CD4-positive, alpha-beta T cell treated with Interferon gamma for 1 hour (primary cell): ENCODE data around the gene CLK3.
"Not testable (repeated sequence)": the region's sequence is repeated elsewhere in the genome, so short reads cannot be mapped to it uniquely, and the experiment has no call there.

Experiments
- DNase-seq: peaks from one replicate; pipeline ENCODE4 v3.0.0-alpha.2; 2020

The CLK3 gene

DNA sequence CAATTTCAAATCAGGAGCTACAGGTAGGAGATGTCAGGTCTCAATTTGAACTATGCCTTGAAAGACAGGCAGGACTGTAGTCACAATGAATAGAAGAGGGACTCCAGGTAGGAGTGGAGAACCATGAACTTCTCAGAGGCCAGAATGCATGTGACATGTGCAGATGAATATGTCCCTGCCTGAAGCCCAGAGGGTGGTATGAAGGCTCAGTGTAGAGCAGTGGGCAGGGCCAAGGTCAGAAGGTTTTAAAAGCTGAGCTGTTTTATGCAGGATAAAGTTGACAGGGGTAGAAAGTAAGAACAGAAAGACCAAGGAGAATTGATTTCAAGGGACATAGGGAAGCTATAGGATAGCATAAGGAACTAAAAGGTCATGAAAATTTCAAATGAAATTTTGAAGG, 30.8 kb downstream of the CLK3 start:
- no peak for DNase-seq

DNA sequence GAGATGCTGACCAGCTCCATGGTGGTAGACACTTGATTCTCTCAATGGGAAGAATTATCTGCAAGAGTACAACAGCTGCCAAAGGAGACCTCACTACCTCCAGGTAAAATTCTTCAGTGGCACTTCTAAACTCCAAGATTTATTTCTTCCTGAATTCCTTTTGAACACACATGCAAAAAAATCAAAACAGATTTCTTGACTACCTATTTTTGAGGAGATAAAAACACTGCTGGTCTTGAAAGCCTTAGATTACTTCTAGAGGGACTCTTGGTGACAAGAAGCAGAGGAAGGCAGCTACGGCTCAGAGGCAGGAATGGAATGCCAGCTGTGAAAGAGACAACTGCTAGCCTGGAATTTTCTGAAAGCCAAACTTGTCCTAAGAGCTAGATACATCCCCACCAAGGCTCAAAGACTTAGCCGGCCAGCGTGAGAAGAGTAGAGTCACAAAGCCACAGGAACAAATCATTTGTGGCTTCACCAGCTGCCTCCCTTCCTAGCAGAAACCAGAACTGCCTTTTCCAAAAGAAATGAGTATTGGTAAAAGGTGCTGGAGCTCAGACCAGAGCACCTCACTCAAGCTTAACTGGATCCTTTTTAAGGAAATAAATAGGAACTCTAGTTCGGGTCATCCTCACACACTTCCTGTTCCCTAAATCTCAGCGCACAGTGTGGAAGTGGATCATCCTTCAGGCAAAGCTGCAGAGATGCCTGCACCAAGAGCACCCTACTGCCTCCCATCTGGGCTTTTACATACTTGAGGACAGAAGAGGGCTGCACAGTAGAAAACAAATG, 32.6 kb downstream of the CLK3 start:
- DNase-seq = no peak

DNA sequence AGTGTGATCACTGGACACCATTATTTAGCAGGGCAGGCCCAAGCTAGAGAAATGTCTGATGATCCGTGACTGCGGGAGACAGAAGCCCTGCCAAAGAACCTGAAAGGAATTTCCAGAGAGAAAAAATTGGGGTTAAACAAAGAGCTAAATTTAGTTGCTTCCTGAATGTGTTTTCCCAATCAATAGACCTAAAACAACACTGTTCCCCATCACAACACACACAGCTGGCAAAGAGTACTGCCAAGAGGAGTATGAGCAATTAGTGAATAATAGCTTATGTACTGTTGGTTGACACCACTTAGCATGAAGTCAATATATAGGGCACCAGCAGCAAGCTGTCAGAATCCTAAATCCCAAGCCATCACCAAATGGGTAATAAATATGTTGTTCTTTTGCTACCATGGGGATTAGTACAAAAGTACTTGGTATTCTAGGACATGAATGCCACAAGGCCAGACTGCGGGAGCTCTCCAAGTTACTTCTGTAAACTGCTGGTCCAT, 35.7 kb downstream of the CLK3 start:
- no peak for DNase-seq

DNA sequence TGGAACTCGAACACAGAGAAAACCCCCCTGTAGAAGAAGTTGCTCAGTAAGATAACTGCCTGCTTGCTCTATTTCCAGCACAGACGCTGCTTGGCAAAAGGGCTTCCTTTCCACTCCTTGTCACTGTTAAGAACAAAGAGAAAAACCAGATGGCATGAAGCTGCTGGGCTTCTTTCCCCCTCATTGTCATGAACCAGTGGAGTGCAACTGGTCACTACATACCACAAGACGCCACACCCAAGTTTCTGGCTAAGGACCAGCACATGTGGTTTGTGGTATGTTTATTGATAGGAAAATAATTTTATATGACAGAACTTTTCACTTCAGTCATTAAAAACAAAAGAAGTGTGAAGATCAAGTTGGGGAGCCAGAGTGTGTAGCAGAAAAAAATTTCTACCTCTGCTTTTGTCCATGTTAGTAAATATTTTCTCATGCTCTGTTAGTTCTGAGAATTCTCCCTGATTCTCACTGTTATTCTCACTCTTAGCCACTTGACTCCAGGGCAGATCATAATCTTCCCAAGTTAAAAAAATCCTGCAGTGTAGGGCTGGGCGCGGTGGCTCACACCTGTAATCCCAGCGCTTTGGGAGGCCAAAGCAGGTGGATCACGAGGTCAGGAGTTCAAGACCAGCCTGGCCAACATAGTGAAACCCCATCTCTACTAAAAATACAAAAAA, 37.9 kb downstream of the CLK3 start:
- no peak for DNase-seq

DNA sequence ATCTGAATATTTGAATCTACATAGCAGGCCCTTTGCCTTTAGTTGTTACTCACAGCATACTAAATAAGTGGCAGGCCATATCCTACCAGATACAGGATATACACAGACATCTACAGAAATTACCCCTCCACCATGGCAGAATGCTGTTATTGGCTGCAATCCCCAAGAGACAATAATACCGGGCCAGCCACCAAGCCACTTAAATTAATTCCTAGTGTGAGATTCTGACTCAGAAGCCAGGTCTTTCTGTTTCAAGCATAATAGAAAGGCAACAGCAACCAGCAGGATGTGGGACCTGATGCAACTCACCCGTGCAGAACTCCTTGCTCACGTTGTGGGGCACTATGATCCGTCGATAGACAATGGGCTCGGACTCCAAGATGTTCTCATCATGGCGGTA, 39.8 kb downstream of the CLK3 start:
- DNase-seq = no peak

DNA sequence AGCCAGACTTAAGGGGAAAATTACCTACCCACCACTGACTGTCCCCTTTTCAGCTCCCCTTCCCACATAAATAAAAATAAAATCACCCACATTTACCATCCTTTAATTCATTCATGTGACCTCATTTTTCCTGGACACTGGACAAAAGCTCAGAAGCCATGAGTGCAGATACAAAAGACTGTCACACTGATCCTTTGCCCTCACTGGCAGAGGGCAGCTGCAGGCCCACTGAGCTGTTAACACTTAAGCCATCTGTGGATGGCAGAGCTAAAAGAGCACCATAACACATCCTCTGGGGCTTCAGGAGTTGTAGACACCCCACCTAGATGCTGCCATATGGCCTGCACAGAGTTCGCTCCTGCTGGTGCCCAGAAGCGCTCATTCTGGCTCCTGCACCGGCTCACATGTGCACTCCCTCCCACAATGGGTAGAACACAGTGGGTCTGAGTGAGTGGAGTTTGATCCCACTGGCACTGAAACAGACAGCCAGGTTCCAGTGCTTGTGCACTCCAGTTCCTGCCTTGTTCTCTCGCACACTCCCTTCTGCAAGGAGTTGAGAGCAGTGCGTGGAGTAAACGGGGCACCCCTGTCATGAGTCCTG, 41.4 kb downstream of the CLK3 start:
- no peak for DNase-seq

DNA sequence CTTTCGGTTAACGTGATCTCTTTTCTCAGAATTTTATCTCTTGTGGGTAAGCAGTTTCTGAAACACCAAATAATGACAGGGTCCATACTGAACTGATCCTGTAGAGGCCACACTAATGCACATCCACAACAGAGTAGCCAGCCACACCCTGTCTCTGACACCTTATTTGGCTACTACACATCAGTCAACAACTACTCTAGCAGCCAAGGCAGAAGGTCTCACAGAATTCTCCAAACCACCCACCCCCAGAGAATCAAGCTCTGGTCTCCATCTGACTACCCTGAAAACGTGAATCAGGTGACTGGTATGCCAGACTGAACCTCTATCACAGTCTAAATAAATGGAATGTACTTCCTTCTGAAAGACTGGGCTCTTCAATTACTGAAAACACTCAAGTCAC, 42.2 kb downstream of the CLK3 start:
- DNase-seq = no peak

DNA sequence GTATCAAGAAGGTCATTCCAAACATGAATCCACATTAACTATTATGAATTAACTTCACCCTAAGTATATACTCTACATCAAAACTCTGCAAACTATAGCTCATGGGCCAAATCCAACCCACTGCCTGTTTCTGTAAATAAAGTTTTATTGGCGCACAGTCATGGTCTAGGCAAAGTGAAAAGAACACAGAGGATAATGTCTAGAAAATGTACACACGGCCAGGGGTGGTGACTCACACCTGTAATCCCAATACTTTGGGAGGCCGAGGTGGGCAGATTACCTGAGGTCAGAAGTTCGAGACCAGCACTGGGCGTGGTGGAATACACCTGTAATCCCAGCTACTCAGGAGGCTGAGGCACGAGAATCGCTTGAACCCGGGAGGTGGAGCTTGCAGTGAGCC, 45.6 kb downstream of the CLK3 start:
- DNase-seq = not testable (repeated sequence)

DNA sequence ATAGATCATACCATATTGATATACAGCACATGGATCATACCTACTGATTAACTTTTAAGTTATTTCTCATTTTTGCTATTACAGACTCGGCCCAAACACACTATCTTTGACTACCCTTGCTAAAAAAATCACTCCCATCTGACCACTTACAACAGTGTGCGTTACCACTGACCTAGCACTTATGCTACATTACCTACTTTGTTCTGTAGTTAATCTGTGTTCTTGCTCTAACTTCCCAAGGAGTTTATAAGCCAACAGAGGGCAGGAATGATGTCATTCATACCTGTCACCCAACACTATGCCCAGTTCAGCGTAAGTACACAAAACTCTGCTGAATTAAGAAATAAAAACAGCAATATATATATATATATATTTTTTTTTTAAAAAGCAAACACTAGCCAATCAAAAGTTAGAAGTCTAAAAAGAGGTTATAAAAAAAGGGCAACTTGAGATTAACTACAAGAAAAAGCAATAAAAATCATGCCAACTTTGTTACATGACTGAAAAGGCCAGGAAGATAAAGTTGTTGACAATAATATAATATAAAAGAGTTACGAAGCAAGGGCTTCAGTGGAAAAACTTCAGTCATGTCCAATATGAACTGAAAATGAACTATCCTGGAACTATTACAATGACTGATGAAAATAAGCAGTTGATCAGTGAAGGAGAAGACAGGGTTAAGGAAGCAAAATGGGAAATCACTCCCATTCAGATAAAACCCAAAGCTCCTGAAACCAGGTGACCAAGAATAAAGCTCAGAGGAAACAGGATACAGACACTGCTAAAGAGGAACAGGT, 46.6 kb downstream of the CLK3 start:
- DNase-seq = no peak

DNA sequence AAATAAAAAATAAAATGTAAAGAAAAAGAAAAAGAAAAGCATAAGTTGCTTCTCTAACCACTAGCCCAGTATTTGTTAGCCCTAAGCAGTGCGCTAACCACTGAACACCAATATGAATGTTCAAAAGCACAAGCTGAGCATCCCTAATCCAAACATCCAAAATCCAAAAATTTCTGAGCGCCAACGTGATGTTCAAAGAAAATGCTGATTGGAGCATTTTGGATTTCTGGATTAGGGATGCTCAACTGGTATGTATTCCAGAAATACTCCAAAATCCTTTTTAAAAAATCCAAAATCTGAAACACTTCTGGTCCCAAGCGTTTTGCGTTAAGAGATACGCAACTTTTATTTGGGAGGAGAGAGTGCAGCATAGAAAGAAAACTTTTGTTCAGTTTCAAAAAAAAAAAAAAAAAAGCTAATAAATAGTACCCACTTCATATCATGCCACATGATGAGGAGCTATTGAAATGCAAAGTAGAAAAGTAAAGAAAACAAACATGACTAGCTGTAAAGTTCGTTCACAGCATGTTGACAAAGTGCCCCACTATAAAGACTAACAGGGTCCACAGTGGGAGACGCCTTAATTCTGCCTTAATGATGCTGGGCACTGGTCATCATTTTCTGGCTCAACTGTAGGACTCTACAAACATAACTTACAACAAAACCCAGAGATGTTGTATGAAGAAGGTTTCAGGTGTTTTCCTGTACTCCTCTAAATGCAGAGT, 47.8 kb downstream of the CLK3 start:
- no peak for DNase-seq

DNA sequence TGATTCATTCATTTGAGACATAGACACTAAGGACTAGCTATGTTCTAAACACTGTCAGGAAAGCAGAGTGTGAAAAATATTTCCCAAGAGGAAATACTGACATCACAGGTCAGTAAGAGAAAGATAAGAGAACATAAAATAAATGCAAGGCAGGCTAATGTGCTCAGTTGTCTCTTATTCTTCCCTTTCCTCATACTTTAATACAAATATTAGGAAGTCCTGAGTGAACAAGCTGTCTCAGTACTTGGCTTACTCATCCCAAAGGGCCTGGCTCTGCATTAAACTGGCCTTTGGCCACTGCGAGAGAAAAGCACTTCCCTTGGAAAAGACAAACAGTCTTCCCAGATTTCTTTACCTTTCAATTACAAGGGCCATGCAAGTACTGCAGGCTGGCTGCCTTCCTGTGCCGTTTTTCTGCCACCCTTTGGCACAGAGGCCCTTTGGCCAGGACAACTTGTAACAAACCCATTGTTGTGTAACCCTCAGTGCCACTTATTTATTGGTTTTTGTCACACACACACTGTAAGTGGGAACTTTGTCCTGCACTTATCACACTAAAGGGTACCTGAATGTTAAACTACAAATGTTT, 48.5 kb downstream of the CLK3 start:
- DNase-seq = no peak

DNA sequence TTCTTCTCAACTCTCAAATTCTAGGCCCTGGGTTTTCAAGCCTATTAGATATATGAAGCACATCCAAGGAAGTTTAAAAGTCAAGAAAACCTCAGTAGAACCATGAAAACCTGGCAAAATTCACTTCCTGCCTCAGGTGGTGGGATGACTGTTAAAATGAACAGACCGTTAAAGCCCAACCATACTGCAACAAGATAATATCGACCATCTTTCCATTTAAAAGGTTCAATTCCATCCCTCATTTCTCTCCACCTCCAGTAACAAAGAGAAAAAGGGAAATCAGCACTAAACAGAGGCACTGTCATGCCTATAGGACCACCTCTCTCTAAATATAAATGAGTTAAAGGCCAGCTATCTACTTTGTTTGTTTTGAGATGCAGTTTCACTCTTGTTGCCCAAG, 49.0 kb downstream of the CLK3 start:
- no peak for DNase-seq

DNA sequence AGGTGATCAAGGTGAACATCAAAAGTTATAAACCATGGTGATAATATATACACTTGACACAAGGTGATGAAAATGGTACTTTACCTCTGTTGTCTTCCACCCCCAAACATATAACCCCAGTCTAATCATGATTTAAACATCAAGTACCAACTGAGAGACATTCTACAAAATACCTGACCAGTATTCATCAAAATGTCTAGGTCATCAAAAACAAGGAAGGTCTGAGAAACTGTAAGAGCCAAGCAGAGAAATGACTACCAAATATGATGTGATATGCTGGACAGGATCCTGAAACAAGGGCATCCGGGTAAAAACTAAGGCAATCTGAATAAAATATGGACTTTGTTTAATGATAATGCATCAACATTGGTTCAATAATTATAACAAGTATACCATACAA, 52.3 kb downstream of the CLK3 start:
- no peak for DNase-seq

DNA sequence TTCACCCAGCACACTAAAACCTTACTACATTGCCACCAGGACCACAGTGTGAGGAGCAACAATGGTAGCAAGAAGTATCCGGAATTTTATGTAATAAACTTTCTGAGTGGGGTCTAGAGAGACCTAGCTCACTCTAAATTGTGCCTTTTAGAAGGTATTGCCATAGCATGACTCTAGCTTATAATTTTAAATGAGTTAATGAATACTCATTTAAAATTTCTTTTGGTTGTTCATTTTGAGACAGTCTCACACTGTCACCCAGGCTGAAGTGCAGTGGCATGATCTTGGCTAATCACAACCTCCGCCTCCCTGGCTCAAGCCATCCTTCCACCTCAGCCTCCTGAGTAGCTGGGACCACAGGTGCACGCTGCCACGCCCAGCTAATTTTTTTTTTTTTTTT, 54.0 kb downstream of the CLK3 start:
- no peak for DNase-seq

DNA sequence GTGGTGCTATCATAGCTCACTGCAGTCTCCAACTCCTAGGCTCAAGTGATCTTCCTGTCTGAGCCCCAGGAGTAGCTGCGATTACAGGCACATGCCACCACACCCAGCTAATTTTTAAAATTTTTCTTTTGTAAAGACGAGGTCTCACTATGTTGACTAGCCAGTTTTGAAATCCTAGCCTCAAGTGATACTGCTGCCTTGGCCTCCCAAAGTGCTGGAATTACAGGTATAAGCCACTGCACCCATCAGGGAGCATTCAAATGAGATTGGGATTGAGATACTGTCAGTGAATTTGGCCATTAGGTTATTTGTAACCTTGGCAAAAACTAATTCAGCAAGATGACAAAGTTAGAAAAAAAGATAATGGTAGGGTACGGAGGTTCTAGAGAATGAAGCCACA, 58.5 kb downstream of the CLK3 start:
- DNase-seq = no peak

DNA sequence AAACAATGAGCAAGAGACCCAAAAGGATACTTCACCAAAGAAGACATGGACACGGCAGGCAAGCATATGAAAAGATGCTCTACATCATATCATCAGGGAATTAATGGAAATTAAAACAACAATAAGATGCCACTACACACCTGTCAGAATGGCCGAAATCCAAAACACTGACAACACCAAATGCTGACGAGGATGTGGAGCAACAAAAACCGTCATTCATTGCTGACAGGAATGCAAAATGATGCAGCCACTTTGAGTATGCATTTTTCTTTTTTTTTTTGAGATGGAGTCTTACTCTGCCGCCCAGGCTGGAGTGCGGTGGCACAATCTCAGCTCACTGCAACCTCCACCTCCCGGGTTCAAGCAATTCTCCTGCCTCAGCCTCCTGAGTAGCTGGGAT, 61.2 kb downstream of the CLK3 start:
- no peak for DNase-seq
